Subcutaneous adipose tissue (tissue), 4 donors: Measurements from ENCODE around the gene DGKQ. TPM values are rescaled to one million over a fixed set of nuclear protein-coding genes. Genes with fewer than 3 reads are reported as not detected.

Experiments used
- total RNA-seq, 4 donors: library from RNA; depleted of rRNA; stranded (reverse); fragments of >200 nt; gene quantifications; one replicate each; pipeline ENCODE4 v1.1.0, GENCODE V29; 2016
- TF ChIP-seq, protein P1 (sequence below): fragments of 450-650 bp; IDR thresholded peaks from one replicate; pipeline ENCODE4 v1.5.1; 2016; ENCODE audit warnings: low read depth, mild to moderate bottlenecking, control low read depth, antibody characterized with exemption, moderate library complexity

Gene DGKQ
- total RNA-seq, 4 donors from 2014 or later: 2.9 to 12.2 (median 5.5) TPM

DNA sequence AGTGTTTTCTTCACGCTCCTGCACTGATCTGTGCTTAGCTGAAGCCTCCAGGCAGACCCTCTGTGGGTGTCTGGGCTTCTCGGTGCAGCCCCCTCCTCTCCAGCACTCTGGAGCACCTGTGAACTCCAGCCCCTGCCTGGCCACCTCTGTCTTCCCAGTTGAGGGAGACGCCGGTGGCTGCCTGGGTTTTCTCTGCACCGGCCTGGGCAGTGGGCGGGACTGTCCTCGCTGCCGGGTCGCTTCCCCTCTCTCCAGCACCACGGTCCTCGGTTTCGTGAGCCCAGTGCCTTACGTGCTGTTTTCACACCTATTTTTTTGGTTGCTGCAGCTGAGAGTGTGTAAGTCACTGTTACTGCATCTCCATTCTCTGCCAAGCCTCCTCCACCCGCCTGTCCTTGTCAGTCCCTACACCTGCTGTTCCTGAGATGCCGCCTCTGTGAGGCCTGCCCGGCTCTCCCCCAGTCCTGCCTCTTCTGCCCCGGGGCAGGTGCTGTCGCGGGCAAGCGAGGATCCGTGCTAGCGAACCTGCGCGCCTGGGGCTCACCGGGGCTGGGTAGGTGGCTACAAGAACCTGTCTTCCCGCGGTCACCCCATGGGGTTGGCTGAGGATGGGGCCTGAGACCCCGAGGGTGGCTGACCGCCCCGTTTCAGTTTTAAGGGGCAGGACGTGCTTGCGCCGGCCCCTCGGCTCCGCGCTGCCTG is 35.6 kb upstream of the DGKQ start:
- TF ChIP-seq, protein P1, sequence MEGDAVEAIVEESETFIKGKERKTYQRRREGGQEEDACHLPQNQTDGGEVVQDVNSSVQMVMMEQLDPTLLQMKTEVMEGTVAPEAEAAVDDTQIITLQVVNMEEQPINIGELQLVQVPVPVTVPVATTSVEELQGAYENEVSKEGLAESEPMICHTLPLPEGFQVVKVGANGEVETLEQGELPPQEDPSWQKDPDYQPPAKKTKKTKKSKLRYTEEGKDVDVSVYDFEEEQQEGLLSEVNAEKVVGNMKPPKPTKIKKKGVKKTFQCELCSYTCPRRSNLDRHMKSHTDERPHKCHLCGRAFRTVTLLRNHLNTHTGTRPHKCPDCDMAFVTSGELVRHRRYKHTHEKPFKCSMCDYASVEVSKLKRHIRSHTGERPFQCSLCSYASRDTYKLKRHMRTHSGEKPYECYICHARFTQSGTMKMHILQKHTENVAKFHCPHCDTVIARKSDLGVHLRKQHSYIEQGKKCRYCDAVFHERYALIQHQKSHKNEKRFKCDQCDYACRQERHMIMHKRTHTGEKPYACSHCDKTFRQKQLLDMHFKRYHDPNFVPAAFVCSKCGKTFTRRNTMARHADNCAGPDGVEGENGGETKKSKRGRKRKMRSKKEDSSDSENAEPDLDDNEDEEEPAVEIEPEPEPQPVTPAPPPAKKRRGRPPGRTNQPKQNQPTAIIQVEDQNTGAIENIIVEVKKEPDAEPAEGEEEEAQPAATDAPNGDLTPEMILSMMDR: no peak

DNA sequence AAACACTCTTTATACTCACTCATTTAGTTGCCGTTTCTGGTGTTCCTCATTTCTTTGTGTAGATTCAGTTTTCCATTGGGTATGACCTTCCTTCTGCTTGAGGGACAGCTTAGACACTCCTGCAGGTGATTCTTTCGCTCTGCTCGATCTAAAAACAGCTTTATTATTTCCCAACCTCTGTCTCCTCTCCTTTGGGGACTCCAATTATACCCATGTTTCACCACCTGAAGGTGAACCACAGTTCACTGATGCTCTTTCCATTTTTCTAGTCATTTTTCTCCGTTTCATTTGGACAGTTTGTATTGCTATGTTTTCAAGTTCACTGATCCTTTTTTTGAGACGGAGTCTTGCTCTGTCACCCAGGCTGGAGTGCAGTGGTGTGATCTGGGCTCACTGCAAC is 33.5 kb upstream of the DGKQ start:
- TF ChIP-seq, protein P1: no peak

DNA sequence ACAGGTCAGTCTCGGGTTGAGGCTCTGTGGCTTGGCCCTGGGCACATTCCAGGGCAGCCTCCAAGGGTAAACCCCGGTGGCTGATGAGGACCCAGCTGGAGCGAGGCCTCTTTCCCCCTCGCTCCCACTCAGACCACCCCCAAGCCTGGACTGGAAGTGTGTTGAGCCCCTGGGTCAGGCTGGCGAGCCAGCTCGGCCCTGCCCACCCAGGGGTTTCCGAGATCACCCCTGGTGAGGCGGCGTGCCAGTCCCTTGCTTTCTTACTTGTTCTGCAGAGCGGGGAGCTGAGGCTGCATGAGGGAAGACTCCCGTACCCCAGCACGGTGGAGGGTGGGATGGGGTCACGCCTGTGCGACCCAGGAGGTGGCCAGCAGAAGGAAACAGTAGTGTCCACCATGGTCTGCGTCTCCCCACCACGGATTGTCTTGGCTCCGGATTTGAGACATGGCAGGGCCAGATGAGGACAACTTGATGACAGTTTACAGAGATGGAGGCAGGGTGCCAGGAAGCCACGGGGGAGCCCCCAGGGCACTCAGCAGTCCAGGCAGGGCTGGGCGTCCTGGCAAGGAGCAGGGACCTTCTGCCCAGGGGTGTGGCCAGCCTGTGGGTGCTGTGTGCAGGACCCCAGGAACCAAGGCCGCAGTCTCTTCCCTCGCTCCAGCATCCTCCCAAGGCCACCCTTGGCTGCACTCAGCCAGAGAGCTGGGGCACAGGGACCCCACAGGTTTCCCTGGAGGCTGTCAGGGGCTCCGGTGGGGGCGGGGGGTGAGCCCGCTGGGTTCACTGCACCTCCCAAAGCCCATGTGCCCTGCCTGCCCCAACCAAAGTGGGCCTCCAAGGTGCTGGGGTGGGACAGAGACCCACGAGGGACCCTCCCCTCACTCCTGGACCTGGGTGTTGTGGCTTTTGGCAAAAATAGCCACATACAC is 31.5 kb upstream of the DGKQ start:
- TF ChIP-seq, protein P1: no peak

DNA sequence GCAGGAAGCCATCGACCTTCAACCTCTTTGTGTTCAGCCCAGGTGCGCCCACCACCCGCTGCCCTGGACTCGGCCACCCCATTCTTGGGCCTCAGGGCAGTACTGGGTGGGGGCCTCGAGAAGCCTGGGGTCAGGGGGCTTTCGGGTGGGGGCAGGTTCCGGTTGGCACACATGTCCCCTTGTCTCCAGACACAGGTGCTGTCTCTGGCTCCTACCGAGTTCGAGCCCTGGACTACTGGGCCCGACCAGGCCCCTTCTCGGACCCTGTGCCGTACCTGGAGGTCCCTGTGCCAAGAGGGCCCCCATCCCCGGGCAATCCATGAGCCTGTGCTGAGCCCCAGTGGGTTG is 30.7 kb upstream of the DGKQ start:
- TF ChIP-seq, protein P1: no peak

DNA sequence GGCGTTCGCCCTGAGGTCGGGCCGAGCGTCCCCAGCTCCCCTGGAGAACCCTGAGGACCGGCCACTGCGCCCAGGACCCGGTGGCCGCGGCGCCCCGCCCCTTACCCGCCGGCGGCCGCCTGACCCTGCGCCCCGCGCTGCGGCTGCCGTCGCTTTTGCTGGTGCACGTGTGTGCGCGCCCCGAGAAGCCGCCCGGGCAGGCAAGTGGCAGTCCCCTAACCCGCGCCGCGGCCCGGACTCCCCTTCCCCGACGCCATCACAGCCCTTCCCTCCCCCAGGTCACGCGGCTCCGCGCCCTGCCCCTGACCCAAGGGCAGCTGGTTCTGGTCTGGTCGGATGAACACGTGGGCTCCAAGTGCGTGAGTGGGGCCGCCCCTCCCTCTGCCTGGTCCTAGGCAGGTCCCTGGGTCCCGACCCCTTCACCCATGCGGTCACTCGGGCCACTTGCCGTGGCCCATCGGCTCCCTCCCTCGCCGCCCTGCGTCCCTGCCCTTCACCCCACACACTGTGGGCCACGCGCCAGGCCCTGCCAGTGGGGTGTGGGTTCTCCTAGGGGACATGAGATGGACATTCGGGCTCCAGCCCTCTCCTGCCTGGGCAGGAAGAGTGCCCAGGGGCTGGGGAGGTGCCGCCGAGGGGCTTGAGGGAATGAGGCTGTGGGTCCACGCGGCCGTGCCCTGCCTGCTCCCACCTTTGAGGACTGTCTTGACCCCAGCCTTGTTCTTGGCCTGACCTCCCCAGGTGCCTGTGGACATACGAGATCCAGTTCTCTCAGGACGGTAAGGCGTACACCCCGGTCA is 30.1 kb upstream of the DGKQ start:
- TF ChIP-seq, protein P1: no peak

DNA sequence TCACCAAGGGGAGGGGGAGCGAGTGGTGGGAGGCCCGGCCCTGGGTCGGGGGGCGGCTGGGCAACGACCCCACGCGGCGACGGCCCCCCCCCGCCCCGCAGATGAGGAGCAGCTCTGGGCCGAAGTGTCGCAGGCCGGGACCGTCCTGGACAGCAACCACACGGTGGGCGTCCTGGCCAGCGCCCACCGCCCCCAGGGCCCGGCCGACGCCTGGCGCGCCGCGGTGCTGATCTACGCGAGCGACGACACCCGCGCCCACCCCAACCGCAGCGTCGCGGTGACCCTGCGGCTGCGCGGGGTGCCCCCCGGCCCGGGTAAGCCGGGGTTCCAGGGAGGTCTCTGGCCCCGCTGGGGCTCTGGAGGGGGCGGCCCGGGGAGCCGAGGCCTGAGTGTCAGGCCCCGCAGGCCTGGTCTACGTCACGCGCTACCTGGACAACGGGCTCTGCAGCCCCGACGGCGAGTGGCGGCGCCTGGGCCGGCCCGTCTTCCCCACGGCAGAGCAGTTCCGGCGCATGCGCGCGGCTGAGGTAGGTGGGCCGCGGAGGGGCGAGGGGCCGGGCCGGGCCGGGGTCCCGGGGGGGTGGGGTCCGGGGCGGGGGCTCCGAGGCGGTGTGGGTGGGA is 29.4 kb upstream of the DGKQ start:
- TF ChIP-seq, protein P1: no peak
